ENCODE results near the gene PPP1R7.

The PPP1R7 gene

GRCh38 chr2:241161646-241162281 is 11.5 kb downstream of the PPP1R7 start:
- DNase-seq, result peak in 48 of 58 donors; percentile 10 to 83 (median 48)

GRCh38 chr2:241163601-241164118 is 13.4 kb downstream of the PPP1R7 start:
- DNase-seq, result no peak

- no peak for DNase-seq
Measured at GRCh38 chr2:241168366-241168765, 18.1 kb downstream of the PPP1R7 start.

- DNase-seq, result no peak
Measured at GRCh38 chr2:241173557-241173956, 23.3 kb downstream of the PPP1R7 start.

GRCh38 chr2:241177526-241178334 is 27.5 kb downstream of the PPP1R7 start:
- no peak for DNase-seq

- DNase-seq, result no peak
Measured at GRCh38 chr2:241178961-241179360, 28.7 kb downstream of the PPP1R7 start.

- peak in 5 of 58 donors; percentile 11 to 25 (median 14) for DNase-seq
Measured at GRCh38 chr2:241179899-241180298, 29.6 kb downstream of the PPP1R7 start.

- no peak for DNase-seq
Measured at GRCh38 chr2:241180495-241180894, 30.2 kb downstream of the PPP1R7 start.

- no peak for DNase-seq
Measured at GRCh38 chr2:241182126-241182525, 31.9 kb downstream of the PPP1R7 start.

GRCh38 chr2:241182531-241183133 is 32.4 kb downstream of the PPP1R7 start:
- no peak for DNase-seq

GRCh38 chr2:241183221-241183620 is 33.0 kb downstream of the PPP1R7 start:
- no peak for DNase-seq

- DNase-seq, result no peak
Measured at GRCh38 chr2:241184901-241185300, 34.6 kb downstream of the PPP1R7 start.

- no peak for DNase-seq
Measured at GRCh38 chr2:241185961-241186360, 35.7 kb downstream of the PPP1R7 start.

- DNase-seq, result no peak
Measured at GRCh38 chr2:241187101-241187917, 37.0 kb downstream of the PPP1R7 start.

- no peak for DNase-seq
Measured at GRCh38 chr2:241187918-241188234, 37.6 kb downstream of the PPP1R7 start.

- DNase-seq, result no peak
Measured at GRCh38 chr2:241188361-241189092, 38.3 kb downstream of the PPP1R7 start, which contains the start of gene ANO7. Gene ANO7 (plus strand): TSS chr2:241188677. CDS start chr2:241190064, 1,387 bp downstream.

GRCh38 chr2:241189093-241189855 is 39.0 kb downstream of the PPP1R7 start:
- no peak for DNase-seq

- DNase-seq, result no peak
Measured at GRCh38 chr2:241189856-241190201, 39.6 kb downstream of the PPP1R7 start.

- no peak for DNase-seq
Measured at GRCh38 chr2:241190291-241190981, 40.2 kb downstream of the PPP1R7 start.

All from anterior cingulate cortex (tissue), 58 donors.